IPS-15b (cell line): ENCODE measurements around the gene CD160.

Experiments used
- H3K27me3 ChIP-seq: one replicate; pipeline ENCODE4 v1.6.1; 2013; ENCODE audit warnings: low read length; ENCODE audit not compliant: control insufficient read depth, insufficient read depth
- H3K36me3 ChIP-seq: one replicate; pipeline ENCODE4 v1.6.1; 2013; ENCODE audit warnings: low read length; ENCODE audit not compliant: control insufficient read depth, insufficient read depth
- H3K4me1 ChIP-seq: one replicate; pipeline ENCODE4 v1.6.1; 2013; ENCODE audit warnings: mild to moderate bottlenecking, low read length; ENCODE audit not compliant: control insufficient read depth, insufficient read depth
- H3K4me3 ChIP-seq: one replicate; pipeline ENCODE4 v1.5.1; 2013; ENCODE audit warnings: low read depth, low read length
- H3K9ac ChIP-seq: one replicate; pipeline ENCODE4 v1.6.1; 2013; ENCODE audit warnings: low read depth, mild to moderate bottlenecking, low read length
- H3K9me3 ChIP-seq: one replicate; pipeline ENCODE4 v1.6.1; 2013; ENCODE audit warnings: mild to moderate bottlenecking, low read length; ENCODE audit not compliant: control insufficient read depth, insufficient read depth

The CD160 gene

DNA sequence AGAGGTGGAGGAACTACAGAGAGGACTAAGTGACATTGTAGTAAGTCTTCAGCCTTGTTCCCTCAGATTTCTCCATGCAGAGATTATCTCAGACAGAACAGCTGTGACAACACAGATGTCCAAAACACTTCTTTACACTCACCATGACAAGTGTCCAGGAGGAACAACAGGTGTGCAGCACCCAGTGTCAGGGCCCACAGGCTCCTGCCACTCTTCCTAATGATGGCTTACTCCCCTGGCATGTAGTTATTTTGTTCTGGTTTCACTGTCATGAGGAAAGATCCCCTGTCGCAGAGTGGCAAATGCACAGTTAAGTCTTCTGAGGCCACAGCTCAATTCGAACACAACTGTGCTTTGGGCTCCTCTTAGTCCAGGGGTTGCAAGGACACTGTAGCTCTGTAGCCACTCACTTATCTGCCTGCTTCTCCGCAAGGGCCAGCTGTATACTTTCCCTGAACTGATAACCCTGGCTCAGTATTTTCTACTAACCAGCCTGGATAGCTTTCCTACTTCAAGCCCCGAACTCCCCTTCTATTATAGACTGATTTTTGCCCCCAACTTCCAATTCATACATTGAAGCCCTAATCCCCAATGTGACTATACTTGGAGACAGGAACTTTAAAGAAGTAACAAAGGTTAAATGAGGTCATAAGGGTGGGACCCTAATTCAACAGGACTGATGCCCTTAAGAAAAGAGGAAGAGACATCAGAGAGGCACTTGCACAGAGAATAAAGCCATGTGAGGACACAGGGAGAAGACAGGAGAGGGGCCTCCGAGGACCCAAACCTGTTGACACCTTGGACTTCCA is 23.3 kb upstream of the CD160 start:
- H3K27me3 ChIP-seq, result no peaks in the 10 kb centered on the region
- H3K9me3 ChIP-seq, result no peaks in the 10 kb centered on the region
- H3K4me1 ChIP-seq, result no peaks in the 10 kb centered on the region
- H3K9ac ChIP-seq, result no peak overlapping the region
- H3K36me3 ChIP-seq, result no peaks in the 10 kb centered on the region
- no peak overlapping the region for H3K4me3 ChIP-seq

DNA sequence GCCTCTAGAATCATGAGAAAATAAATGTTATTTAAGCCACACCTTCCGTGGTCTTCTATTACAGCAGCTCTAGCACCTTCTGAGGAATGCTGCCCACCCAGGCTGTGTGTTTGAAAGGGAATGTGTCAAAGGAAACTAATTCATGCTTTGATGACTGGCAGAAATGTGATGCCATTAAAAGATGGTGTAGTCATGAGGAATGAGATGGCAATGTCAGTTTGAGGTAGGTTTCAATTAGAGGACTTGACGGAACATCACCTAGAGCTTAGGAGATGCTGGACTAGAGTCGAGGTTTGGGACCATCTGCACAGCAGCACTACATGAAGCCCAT is 22.7 kb upstream of the CD160 start:
- H3K9me3 ChIP-seq, result no peaks in the 10 kb centered on the region
- H3K4me1 ChIP-seq, result no peaks in the 10 kb centered on the region
- no peak overlapping the region for H3K9ac ChIP-seq
- no peak overlapping the region for H3K4me3 ChIP-seq
- no peaks in the 10 kb centered on the region for H3K36me3 ChIP-seq
- H3K27me3 ChIP-seq, result no peaks in the 10 kb centered on the region

DNA sequence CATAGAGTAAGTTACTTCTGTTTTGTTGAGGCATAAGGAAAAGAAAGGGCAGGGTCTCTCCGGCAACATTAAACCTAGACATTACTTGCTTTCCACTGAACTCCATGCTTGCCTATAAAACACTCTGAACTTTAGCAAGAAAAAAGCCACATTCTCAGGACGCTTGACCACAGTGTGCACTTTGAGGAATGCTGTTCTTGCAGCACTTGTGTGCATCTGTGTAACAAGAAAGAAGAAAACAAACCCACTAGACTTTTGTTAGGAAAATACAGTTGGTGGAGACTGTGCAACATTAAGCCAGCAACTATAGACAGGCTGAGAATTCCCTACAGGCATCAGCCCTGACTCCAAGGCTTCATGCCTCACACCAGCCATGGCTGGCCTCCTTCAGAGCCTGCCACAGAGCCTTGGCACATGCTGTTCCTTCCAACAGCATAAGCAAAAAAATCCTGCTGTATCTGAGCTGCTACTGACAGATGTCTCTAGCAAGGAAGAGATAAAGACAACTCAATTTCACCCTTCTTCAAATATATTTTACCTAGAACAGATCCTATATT is 17.9 kb upstream of the CD160 start:
- Histone ChIP-seq H3K9ac (no peak overlapping the region), H3K27me3 (no peaks in the 10 kb centered on the region), H3K4me1 (no peaks in the 10 kb centered on the region), H3K4me3 (no peak overlapping the region), H3K9me3 (no peaks in the 10 kb centered on the region), H3K36me3 (no peaks in the 10 kb centered on the region)

- H3K36me3 ChIP-seq, result no peaks in the 10 kb centered on the region
- no peaks in the 10 kb centered on the region for H3K9me3 ChIP-seq
- no peak overlapping the region for H3K9ac ChIP-seq
- no peaks in the 10 kb centered on the region for H3K27me3 ChIP-seq
- H3K4me1 ChIP-seq, result no peaks in the 10 kb centered on the region
- no peak overlapping the region for H3K4me3 ChIP-seq
Observed at GRCh38 chr1:145702052-145702451, 17.2 kb upstream of the CD160 start.

DNA sequence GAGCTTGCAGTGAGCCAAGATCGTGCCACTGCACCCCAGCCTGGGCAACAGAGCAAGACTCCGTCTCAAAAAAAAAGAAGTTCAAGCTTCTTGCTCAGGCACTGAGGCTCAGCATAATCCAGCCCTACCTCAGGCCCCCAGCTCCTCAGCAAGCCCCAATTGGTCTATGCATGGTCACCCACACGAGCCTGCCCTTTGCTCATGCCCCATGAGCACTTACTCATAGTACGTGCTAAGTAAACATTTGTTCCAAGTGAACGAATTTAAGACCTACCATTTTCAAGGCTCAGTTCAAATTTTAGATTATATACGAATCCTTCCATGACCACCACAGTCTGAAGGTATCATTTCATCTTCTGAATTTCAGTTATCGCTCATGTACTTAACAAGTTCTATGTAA is 16.5 kb upstream of the CD160 start:
- Histone ChIP-seq H3K27me3 (no peaks in the 10 kb centered on the region), H3K36me3 (no peaks in the 10 kb centered on the region), H3K9me3 (no peaks in the 10 kb centered on the region), H3K4me3 (no peak overlapping the region), H3K9ac (no peak overlapping the region), H3K4me1 (no peaks in the 10 kb centered on the region)

DNA sequence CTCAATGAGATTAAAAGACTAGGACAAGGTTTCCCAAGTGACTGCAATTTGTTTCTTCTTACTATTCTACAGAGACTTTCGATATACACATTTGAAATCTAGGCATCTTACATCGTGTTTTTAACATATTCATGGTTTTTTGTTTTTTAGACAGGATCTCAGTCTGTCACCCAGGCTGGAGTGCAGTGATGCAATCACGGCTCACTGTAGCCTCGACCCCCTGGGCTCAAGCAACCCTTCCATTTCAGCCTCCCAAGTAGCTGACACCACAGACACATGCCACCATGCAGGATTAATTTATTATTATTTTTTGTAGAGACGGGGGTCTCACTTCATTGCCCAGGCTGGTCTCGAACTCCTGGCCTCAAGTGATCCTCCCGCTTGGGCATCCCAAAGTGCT is 13.7 kb upstream of the CD160 start:
- Histone ChIP-seq H3K4me1 (no peaks in the 10 kb centered on the region), H3K27me3 (no peaks in the 10 kb centered on the region), H3K9me3 (no peaks in the 10 kb centered on the region), H3K36me3 (no peaks in the 10 kb centered on the region), H3K9ac (no peak overlapping the region), H3K4me3 (no peak overlapping the region)

- H3K4me3 ChIP-seq, result no peak overlapping the region
- no peaks in the 10 kb centered on the region for H3K4me1 ChIP-seq
- no peaks in the 10 kb centered on the region for H3K9me3 ChIP-seq
- no peaks in the 10 kb centered on the region for H3K36me3 ChIP-seq
- H3K9ac ChIP-seq, result no peak overlapping the region
- no peaks in the 10 kb centered on the region for H3K27me3 ChIP-seq
Observed at GRCh38 chr1:145706086-145706664, 13.1 kb upstream of the CD160 start.

GRCh38 chr1:145707183-145707867 is 12.0 kb upstream of the CD160 start, which contains the start of gene PDZK1:
PDZK1 (minus strand) TSS chr1:145707368; CDS start chr1:145688021, 19,347 bp downstream.
- H3K4me3 ChIP-seq, result no peak within 1 kb of the TSS
- no peaks in the 10 kb centered on the region for H3K27me3 ChIP-seq
- no peaks in the 10 kb centered on the region for H3K9me3 ChIP-seq
- H3K36me3 ChIP-seq, result no peaks in the 10 kb centered on the region
- no peaks in the 10 kb centered on the region for H3K4me1 ChIP-seq
- no peak within 1 kb of the TSS for H3K9ac ChIP-seq

- H3K9ac ChIP-seq, result no peak overlapping the region
- H3K4me1 ChIP-seq, result no peaks in the 10 kb centered on the region
- H3K27me3 ChIP-seq, result no peaks in the 10 kb centered on the region
- H3K4me3 ChIP-seq, result no peak overlapping the region
- H3K9me3 ChIP-seq, result no peaks in the 10 kb centered on the region
- H3K36me3 ChIP-seq, result no peaks in the 10 kb centered on the region
Observed at GRCh38 chr1:145708063-145708462, 11.2 kb upstream of the CD160 start.

DNA sequence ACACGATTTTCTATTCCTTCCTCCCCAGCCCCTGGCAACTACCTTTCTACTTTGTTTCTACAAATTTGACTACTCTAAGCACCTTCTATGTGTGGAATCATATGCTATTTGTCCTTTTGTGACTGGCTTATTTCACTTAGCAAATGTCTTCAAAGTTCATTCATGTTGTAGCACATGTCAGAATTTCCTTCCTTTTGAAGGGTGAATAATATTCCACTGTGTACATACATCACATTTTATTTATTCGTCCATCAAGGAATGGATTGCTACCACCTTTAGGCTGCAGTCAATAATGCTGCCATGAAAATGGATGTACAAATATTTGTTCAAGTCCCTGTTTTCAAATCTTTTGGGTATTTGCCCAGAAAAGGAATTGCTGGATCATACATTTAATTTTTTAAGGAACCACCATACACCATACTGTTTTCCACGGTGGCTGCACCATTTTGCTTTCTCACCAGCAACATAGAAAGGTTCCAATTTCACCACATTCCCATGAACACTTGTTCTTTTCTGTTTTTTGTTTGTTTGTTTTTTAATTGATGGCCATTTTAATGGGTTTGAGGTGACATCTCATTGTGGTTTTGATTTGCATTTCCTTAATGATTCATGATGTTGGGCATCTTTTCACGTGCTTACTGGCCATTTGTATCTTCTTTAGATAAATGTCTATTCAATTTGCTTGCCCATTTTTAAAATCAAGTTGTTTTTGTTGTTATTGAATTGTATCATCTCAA is 8.8 kb upstream of the CD160 start:
- Histone ChIP-seq H3K4me1 (no peaks in the 10 kb centered on the region), H3K9me3 (no peaks in the 10 kb centered on the region), H3K36me3 (no peaks in the 10 kb centered on the region), H3K27me3 (no peaks in the 10 kb centered on the region), H3K9ac (no peak overlapping the region), H3K4me3 (no peak overlapping the region)

DNA sequence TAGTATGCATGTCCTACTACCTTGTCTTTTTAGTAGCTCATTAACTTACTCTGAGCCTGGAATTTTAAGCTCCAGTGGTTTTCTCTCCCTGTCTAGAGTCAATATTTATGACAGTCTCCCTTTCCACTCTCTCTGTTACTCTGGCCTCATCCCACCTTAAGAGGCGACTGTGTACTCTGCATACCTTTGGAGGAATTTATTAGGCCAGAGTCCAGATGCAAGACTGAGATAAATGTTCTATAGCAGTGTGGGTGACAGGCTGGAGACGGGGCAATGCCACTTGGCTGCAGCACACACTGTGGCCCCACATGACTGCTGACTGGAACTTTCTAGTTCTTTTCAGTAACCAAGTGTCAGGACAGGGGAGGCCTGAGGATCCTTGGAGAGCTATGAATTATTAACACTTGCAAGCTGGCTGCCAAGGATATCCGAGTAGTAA is 8.1 kb upstream of the CD160 start:
- H3K27me3 ChIP-seq, result no peaks in the 10 kb centered on the region
- no peak overlapping the region for H3K4me3 ChIP-seq
- no peaks in the 10 kb centered on the region for H3K4me1 ChIP-seq
- H3K9ac ChIP-seq, result no peak overlapping the region
- H3K9me3 ChIP-seq, result no peaks in the 10 kb centered on the region
- no peaks in the 10 kb centered on the region for H3K36me3 ChIP-seq
